Breast epithelium (tissue), 3 donors: ENCODE results near the gene CARS1.

Experiments used
- POLR2A ChIP-seq: fragments of 450-650 bp; IDR thresholded peaks from one replicate; pipeline ENCODE4 v1.6.1; 2016; ENCODE audit warnings: antibody characterized with exemption, mild to moderate bottlenecking, moderate library complexity
- TF ChIP-seq, protein P1 (sequence below), 3 donors: fragments of 450-650 bp; IDR thresholded peaks; one replicate each; pipeline ENCODE4 v1.5.1; 2016 to 2017; ENCODE audit warnings: antibody characterized with exemption in 3 of 3, mild to moderate bottlenecking in 3 of 3, moderate library complexity in 3 of 3

DNA sequence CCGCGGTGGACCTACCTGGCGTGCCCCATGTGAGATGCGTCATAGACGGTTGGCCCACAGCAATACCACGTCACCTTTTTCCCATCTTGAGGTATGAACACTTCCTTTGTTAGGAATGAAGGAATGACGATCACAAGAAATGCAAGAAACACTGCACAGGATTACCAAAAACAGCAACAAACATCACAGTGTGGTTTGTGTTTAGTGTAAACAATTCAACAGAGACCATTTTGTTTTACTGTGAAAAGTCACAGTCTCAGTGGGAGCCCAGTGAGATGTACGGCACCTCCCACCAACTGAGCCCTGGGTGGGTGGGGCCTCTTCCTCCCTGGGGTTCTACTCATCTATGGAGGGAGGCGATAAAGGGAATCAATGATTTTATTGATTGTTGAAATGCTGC, 16.3 kb downstream of the CARS1 start:
- TF ChIP-seq, protein P1, sequence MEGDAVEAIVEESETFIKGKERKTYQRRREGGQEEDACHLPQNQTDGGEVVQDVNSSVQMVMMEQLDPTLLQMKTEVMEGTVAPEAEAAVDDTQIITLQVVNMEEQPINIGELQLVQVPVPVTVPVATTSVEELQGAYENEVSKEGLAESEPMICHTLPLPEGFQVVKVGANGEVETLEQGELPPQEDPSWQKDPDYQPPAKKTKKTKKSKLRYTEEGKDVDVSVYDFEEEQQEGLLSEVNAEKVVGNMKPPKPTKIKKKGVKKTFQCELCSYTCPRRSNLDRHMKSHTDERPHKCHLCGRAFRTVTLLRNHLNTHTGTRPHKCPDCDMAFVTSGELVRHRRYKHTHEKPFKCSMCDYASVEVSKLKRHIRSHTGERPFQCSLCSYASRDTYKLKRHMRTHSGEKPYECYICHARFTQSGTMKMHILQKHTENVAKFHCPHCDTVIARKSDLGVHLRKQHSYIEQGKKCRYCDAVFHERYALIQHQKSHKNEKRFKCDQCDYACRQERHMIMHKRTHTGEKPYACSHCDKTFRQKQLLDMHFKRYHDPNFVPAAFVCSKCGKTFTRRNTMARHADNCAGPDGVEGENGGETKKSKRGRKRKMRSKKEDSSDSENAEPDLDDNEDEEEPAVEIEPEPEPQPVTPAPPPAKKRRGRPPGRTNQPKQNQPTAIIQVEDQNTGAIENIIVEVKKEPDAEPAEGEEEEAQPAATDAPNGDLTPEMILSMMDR (IDR thresholded peaks at IDR 0.05): no peak
- TF ChIP-seq POLR2A: no peak
